GM12865 (cell line): Measurements from ENCODE around the gene NTN1.

Source experiments
- DNase-seq: peaks from one replicate; pipeline ENCODE4 v3.0.0; 2010; ENCODE audit warnings: low read depth
- H3K4me3 ChIP-seq: 2 replicates; pipeline ENCODE4 v1.5.1; 2011; ENCODE audit warnings: mild to moderate bottlenecking, low read depth, low read length, control low read depth
- TF ChIP-seq, protein P1 (sequence below): IDR thresholded peaks from 2 replicates; pipeline ENCODE4 v1.5.1; 2011; ENCODE audit warnings: low read length, control low read depth, low read depth, inconsistent platforms; ENCODE audit not compliant: insufficient read depth; ENCODE audit errors: missing control alignments

The NTN1 gene

GRCh38 chr17:9141425-9141753 is 120.1 kb downstream of the NTN1 start:
- TF ChIP-seq, protein P1, sequence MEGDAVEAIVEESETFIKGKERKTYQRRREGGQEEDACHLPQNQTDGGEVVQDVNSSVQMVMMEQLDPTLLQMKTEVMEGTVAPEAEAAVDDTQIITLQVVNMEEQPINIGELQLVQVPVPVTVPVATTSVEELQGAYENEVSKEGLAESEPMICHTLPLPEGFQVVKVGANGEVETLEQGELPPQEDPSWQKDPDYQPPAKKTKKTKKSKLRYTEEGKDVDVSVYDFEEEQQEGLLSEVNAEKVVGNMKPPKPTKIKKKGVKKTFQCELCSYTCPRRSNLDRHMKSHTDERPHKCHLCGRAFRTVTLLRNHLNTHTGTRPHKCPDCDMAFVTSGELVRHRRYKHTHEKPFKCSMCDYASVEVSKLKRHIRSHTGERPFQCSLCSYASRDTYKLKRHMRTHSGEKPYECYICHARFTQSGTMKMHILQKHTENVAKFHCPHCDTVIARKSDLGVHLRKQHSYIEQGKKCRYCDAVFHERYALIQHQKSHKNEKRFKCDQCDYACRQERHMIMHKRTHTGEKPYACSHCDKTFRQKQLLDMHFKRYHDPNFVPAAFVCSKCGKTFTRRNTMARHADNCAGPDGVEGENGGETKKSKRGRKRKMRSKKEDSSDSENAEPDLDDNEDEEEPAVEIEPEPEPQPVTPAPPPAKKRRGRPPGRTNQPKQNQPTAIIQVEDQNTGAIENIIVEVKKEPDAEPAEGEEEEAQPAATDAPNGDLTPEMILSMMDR: no peak
- no peak for DNase-seq
- H3K4me3 ChIP-seq: no peak overlapping the region

- TF ChIP-seq, protein P1: no peak
- DNase-seq: no peak
- no peak overlapping the region for H3K4me3 ChIP-seq
Observed at GRCh38 chr17:9142772-9143494, 121.6 kb downstream of the NTN1 start.

GRCh38 chr17:9144502-9145249 is 123.4 kb downstream of the NTN1 start:
- DNase-seq: no peak
- no peak overlapping the region for H3K4me3 ChIP-seq
- TF ChIP-seq, protein P1: no peak

- TF ChIP-seq, protein P1: no peak
- DNase-seq: no peak
- no peak overlapping the region for H3K4me3 ChIP-seq
Observed at GRCh38 chr17:9146064-9146463, 124.8 kb downstream of the NTN1 start.

DNA sequence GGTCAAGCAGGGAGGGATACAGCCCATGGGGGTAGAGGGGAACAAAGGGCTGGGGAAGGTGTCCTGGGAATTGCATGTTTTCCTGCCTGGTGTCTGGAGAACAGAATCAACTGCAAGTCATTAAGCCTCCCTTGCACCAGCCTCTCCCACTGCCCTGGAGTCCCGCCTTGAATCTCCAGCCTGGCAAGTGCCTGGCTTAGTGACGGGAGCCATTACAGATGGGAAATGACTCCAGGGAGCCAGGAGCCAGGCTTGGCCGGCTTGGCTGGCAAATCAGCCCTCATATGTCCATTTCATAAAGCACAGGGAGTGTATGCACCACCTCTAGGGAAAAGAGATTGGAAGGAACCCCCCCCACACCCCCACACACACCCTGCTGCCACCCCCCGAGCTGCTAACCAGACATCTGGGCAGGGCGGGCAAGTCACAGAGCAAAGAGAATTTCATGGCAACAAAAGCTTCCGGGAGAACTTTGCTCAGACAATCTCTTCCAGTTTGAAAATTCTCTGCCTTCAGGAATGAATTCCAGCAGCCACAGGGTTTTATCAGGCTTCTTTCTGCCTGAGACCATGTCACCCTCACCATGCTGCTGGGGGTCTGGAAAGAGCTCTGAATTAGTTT is 127.7 kb downstream of the NTN1 start:
- H3K4me3 ChIP-seq: no peak overlapping the region
- no peak for DNase-seq
- TF ChIP-seq, protein P1: no peak

- DNase-seq: no peak
- TF ChIP-seq, protein P1: no peak
- no peak overlapping the region for H3K4me3 ChIP-seq
Observed at GRCh38 chr17:9150446-9151090, 129.3 kb downstream of the NTN1 start.
